GM19395 (cell line): ENCODE measurements around the gene GLRX3.
"Not testable (repeated sequence)": the region's sequence is repeated elsewhere in the genome, so short reads cannot be mapped to it uniquely, and the experiment has no call there.

ENCODE experiments used
- ATAC-seq: cut with Tn5 transposase; IDR thresholded peaks from one replicate; pipeline ENCODE4 v1.9.1; 2021; ENCODE audit warnings: mild to moderate bottlenecking, moderate library complexity; ENCODE audit not compliant: unreplicated experiment

Gene GLRX3

GRCh38 chr10:130136226-130137089, at the start of gene GLRX3:
Gene GLRX3, plus strand, starts transcription at chr10:130136391. Its CDS starts 30 bp downstream, at chr10:130136421.
- ATAC-seq = peak; percentile 82

- not testable (repeated sequence) for ATAC-seq
Observed at GRCh38 chr10:130090565-130090964, 45.6 kb upstream of the GLRX3 start.

- ATAC-seq = no peak
Observed at GRCh38 chr10:130099344-130099743, 36.8 kb upstream of the GLRX3 start.

DNA sequence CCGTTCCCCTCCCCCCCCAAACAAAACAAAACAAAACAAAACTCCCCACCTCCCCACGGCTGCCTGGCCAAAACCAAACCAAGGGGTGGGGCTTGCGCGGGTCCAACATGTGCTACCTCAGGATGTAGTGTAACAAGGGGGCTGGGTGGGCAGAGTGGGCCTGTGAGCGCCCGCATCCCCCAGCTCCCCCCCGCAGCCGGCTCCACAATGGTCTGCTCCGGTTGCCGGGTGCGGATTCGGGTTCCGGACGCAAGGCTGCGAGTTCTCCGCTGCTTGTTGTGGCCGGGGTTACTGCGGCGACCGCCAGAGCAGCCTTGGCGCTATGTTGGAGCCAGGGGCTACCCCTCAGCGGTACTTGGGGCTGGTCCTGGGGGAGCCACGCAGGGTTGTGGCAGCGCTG, 30.5 kb upstream of the GLRX3 start:
- ATAC-seq = no peak

DNA sequence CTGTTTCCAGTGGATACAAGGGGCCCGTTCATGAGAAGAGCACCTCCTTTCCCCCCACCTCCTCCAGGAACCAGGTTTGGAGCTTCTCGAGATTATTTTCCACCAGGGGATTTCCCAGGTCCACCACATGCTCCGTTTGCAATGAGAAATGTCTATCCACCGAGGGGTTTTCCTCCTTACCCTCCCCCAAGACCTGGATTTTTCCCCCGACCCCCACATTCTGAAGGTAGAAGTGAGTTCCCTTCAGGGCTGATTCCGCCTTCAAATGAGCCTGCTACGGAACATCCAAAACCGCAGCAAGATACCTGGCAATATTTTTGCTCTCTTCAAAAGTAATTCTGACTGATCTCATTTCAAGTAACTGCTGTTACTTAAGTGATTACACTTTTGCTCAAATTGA, 28.0 kb upstream of the GLRX3 start:
- not testable (repeated sequence) for ATAC-seq

DNA sequence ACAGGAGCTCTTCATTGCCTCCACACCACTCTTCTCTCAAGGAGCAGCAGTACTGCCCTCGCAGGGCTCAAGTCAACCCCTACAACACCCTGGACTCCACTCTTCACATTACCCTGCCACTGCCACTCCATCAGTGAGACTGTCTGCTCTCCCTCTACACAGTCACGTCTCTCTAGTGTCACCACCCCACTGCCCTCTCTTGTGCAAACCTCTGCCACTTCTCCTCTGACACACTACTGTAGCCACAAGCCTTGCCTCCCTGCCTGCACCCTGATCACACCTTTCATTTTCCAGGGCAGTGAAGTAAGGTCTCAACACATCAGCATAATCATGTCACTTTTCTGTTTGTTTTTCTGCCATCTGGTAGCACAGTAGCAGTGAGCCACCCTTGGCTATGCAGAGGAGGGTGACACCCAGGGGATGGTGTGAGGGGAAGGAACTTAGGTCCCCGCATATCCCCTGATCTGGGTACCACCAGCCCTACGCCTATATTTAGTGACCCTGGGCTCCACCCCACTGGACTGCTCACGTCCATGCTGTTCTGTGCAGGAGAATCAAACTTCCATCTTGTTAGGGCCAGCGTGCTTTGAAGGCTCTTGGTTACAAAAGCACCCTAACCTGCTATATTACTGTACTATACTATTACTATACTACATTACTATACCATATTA, 27.1 kb upstream of the GLRX3 start:
- ATAC-seq = no peak

GRCh38 chr10:130109796-130110245, 26.4 kb upstream of the GLRX3 start:
- no peak for ATAC-seq

GRCh38 chr10:130110246-130111112, 25.7 kb upstream of the GLRX3 start, which contains the start of gene C10orf143:
Gene C10orf143, minus strand, starts transcription at chr10:130110830. Its CDS starts 58 bp downstream, at chr10:130110772.
- peak; percentile 84 for ATAC-seq

DNA sequence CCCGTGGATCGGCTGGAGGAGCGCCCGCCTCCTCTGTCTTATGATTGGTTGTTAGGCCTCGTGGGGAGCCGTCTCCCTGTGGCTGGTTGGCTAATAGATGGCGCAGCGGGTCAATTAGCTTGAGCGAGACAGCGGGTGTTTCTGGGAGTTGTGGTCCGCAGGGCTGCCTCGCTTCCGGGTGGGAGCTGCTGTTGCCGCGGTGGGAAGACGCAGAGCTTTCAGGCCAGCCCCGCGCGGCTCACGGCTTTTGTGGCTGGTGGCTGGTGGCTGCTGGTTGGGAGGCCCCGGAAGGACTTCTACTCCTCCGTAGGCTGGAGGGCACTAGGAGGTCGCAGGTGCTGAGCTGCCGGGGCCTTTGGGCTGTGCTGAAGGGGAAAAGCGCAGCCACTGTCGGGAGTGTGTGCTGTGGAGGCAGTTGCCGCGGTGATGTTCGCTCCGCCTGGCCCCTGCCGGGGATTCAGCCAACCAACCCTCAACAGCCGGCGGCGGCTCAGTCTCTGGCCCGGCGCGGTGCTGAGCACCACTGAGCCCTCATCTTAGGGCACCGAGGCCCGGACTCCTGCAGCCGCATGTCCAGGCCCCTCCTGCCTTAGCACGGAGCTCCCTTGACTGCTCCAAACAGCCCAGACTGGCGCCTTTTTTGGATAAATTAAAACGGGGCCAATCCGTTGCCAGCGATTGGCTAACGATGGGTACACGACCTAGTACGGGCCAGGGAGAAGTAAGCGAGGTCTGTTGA, 24.9 kb upstream of the GLRX3 start:
- ATAC-seq = peak; percentile 90

DNA sequence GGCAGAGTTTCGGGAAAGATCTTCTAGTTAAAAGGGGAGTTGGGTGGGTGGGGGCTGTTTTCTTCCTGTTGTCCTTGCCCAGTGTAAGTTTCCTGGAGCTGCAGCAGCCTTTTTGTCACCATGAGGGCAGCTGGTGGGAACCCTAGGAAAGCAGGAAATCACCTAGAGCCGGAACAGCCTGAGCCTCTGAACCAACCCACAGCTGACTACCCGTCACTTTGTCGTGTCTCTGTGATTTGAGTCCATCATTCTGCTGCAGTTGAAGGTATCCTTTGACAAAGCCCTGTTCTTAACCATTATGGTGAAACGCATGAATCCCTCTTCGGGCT, 24.4 kb upstream of the GLRX3 start:
- no peak for ATAC-seq

GRCh38 chr10:130112821-130113220, 23.4 kb upstream of the GLRX3 start:
- ATAC-seq = no peak

DNA sequence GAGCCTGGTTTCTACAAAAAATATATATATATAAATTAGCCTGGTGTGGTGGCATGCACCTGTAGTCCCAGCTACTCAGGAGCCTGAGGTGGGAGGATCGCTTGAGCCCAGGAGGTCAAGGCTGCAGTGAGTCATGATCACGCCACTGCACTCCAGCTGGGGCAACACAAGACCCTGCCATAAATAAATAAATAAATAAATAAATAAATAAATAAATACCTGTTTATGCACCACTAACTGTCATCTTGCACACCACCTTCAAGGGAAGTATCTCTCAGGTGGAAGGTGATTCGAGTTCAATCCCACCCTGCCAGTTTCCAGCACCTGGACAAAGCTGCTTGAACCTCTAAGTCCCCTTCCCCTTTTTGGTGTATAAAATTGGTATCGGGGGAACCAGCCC, 19.2 kb upstream of the GLRX3 start:
- not testable (repeated sequence) for ATAC-seq

- ATAC-seq = not testable (repeated sequence)
Observed at GRCh38 chr10:130117535-130117934, 18.7 kb upstream of the GLRX3 start.

DNA sequence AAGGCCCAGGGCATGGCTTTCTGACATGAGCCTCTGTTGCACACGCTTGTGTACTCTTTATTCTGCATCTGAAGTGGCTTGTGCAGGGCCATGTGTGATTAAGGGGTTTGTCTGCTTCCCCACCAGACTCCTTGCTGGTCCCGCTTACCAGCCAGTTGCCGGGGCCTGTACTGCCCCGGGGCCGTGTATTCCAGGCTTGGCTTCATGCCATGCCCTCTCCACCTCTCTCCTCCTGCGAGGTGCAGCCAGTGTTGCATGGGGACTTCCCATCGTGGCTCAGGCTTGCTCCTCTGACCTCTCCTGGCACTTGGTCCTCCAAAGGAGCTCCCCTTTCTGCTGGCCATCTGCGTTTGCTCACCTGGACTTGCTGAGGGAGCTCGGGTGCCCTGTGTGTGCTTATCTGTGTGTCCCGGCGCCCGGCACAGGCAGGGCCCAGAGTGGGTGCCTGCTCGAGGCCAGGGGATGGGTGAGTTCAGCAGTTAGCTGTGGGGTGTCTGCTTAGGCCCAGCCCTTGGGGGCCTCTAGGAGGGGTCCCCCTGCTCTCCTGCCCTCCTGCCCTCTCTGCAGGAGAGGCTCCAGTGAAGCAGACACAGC, 14.6 kb upstream of the GLRX3 start:
- no peak for ATAC-seq

GRCh38 chr10:130127364-130128061, 8.7 kb upstream of the GLRX3 start:
- ATAC-seq = peak; percentile 93

DNA sequence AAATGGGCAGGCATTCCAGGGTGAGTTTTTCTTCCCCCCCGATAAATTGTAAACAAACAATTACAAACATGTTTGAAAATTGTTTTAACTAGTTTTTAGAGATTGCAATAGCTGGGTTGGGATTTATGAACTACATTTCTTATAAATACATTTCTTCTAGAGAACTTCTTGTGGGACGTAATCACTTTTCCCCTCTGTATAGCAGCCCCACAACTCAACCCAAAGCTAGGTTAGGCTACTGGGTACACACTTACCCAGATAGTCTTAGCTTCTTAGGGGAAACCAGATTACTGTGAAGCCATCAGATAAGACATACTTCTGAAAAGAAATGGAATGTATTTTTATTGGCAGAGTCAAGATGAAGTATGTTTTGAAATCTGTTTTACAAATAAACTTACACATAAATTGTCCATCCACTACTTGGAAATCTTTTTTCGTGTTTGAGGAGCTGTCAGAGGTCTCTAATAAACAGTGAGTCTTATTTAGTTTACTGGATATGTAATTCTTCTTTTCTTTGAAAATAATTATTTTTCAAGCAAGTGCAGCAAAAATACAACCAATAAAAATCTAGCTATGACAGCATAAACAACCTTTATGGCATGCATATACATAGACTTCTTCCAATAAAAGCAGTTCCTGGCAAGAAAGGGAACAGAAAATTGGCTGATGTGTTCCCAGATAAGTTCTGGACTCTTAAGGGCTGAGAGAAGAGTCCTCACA, 8.0 kb upstream of the GLRX3 start:
- ATAC-seq = no peak

- ATAC-seq = no peak
Observed at GRCh38 chr10:130128922-130129321, 7.3 kb upstream of the GLRX3 start.

- ATAC-seq = peak; percentile 32
Observed at GRCh38 chr10:130135676-130136225, 440 bp upstream of the GLRX3 start.

DNA sequence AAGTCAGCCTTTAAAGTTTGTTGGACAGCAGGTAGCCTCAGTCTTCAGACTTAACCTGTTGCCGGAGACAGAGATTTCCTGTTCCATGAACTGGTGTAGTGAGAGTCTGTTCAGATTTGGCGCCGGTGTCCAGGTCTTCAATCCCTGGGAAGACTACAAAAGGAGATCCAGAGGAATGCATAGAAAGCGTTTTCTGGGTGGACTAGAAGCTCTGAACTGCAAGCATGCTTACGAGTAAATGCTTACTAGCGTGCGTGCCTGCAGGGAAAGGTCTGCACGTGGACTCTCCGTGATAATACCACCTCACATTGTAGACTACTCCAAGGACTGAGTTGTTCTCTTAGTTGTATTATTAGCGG, 878 bp downstream of the GLRX3 start:
- no peak for ATAC-seq
